Measurements from ENCODE around the gene PNLIPRP2. TPM values are rescaled to one million over a fixed set of nuclear protein-coding genes. Genes with fewer than 3 reads are reported as not detected.

The PNLIPRP2 gene
- polyA plus RNA-seq, 2 of the 4 experiments (the other 2 are of a cell fraction) = 0.09 TPM; not detected in 1

DNA sequence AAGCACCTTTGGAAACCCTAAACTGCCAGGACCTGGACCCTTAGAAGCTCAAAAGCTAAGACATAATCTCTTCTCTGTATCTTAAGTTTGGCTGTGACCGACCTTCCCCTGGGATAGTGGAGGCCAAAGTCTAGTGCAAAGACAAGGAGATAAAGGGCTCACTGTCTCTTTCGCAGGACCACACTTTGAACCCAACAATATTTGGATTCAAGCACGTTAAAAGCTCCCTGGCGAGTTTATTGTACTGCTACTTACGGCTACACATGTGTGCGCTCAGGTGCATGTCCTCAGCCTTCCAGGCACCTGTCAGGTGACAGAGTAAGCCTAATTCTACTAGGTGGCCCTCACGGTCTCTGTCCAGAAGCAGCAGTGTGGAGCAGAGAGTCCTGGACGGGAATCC is 55.9 kb downstream of the PNLIPRP2 start:
- Histone ChIP-seq H3K4me2 (no peak overlapping the region), H3K4me1 (peaks cover 2% of the 10 kb centered on the region), H3K4me3 (no peak overlapping the region), H3K9me3 (no peaks in the 10 kb centered on the region), H3K27ac (no peak overlapping the region)
- POLR2A ChIA-PET = no interaction called here
- no peak for DNase-seq (ENCODE audit: low read depth in 1 of 2, low spot score in 1 of 2)
- WGBS (ENCODE audit: missing lambda C conversion rate) = 90% methylated on average over 8 of the region's 8 CpGs
- no peak for ATAC-seq
- no peak for TF ChIP-seq MAZ (IDR thresholded peaks at IDR 0.05; ENCODE audit: borderline replicate concordance, low read depth, low read length)
- TF ChIP-seq, protein P1, sequence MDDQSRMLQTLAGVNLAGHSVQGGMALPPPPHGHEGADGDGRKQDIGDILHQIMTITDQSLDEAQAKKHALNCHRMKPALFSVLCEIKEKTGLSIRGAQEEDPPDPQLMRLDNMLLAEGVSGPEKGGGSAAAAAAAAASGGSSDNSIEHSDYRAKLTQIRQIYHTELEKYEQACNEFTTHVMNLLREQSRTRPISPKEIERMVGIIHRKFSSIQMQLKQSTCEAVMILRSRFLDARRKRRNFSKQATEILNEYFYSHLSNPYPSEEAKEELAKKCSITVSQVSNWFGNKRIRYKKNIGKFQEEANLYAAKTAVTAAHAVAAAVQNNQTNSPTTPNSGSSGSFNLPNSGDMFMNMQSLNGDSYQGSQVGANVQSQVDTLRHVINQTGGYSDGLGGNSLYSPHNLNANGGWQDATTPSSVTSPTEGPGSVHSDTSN (IDR thresholded peaks at IDR 0.05) = no peak
- TF ChIP-seq HDAC2 (IDR thresholded peaks at IDR 0.05) = no peak
- TF ChIP-seq FOXS1 (CRISPR knock-in tag; IDR thresholded peaks at IDR 0.05) = no peak
- TF ChIP-seq JUN (IDR thresholded peaks at IDR 0.05) = no peak
- no peak for TF ChIP-seq MAFK (IDR thresholded peaks at IDR 0.05; ENCODE audit: partially characterized antibody)
- TF ChIP-seq CEBPB (IDR thresholded peaks at IDR 0.05) = no peak
- CTCF ChIA-PET = interaction anchor here (1.0 to 15.8 kb wide), 4 partner anchors 10 to 113 kb away, joined by 3 to 277 read pairs (median 5); no protein-coding TSS in a partner anchor
- no peak for FAIRE-seq

DNA sequence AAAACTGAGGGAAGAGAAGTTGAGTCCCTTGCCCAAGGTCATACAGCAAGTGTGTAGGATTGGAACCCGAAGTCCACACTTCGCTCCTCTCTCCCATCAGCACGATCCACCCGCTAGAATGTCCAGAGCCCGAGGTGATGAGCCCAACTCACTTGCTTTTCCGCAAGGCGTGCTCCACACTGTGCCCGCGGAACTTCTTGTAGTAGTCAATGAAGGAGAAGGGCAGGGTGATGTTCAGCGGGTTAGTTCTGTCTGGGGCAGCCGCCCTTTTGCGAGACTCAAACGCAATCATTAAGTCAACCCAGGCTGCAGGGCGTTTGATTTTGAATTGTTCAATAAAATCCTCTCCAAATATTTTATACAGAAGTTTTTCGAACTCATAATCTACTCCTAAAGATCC is 58.6 kb downstream of the PNLIPRP2 start:
- no peak for ATAC-seq
- CTCF ChIA-PET = interaction anchor here (0.5 to 15.8 kb wide), 2 partner anchors 110 to 1989 kb away, joined by 3 to 277 read pairs; no protein-coding TSS in a partner anchor
- WGBS (ENCODE audit: missing lambda C conversion rate) = 93% methylated on average over 15 of the region's 15 CpGs
- TF ChIP-seq ATOH8 (CRISPR knock-in tag; IDR thresholded peaks at IDR 0.05; ENCODE audit: low read depth) (no peak), HOXB13 (CRISPR knock-in tag; IDR thresholded peaks at IDR 0.05; ENCODE audit: low read depth) (no peak), ZNF302 (CRISPR knock-in tag; IDR thresholded peaks at IDR 0.05) (no peak), POLR2AphosphoS2 (conservative IDR thresholded peaks at IDR 0.05; ENCODE audit: low read length) (no peak), CHD4 (IDR thresholded peaks at IDR 0.05; ENCODE audit: borderline replicate concordance) (no peak), HOXB5 (CRISPR knock-in tag; IDR thresholded peaks at IDR 0.05) (no peak), HEYL (CRISPR knock-in tag; IDR thresholded peaks at IDR 0.05) (no peak), POLR2A (IDR thresholded peaks at IDR 0.05; ENCODE audit: low read length) (no peak), MAFK (IDR thresholded peaks at IDR 0.05; ENCODE audit: partially characterized antibody) (no peak), EHMT2 (IDR thresholded peaks at IDR 0.05; ENCODE audit: low read depth) (no peak)
- TF ChIP-seq, protein P2, sequence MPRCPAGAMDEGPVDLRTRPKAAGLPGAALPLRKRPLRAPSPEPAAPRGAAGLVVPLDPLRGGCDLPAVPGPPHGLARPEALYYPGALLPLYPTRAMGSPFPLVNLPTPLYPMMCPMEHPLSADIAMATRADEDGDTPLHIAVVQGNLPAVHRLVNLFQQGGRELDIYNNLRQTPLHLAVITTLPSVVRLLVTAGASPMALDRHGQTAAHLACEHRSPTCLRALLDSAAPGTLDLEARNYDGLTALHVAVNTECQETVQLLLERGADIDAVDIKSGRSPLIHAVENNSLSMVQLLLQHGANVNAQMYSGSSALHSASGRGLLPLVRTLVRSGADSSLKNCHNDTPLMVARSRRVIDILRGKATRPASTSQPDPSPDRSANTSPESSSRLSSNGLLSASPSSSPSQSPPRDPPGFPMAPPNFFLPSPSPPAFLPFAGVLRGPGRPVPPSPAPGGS (IDR thresholded peaks at IDR 0.05) = no peak
- no peaks in the 10 kb centered on the region for H3K4me1 ChIP-seq
- POLR2A ChIA-PET = no interaction called here
- no peaks in the 10 kb centered on the region for H3K9me3 ChIP-seq
- no peak for DNase-seq (ENCODE audit: low read depth in 1 of 2, low spot score in 1 of 2)
- FAIRE-seq = no peak
- H3K4me3 ChIP-seq = no peak overlapping the region
- H3K27ac ChIP-seq = no peak overlapping the region
- H3K4me2 ChIP-seq = no peak overlapping the region

DNA sequence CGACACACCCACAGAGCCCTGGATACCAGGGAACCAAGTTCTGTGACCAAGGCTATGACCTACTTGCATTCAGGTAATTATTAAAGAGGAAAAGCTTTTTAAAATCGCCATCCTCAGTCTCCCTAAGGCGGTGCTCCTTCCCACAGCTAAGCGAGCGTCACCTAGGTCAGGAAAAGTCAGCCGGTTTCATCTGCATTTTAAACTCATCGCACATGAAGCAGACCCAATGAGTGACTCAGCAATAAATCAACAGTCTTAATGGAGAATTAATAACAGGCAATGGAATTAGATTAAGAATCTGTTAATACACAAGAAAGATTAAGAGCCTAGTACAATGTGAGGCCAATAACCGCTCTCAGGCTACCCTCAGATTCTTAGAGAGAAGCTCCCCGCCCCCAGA is 62.4 kb downstream of the PNLIPRP2 start:
- FAIRE-seq = no peak
- Histone ChIP-seq H3K4me1 (no peaks in the 10 kb centered on the region), H3K27ac (no peak overlapping the region), H3K4me3 (no peak overlapping the region), H3K9me3 (no peaks in the 10 kb centered on the region), H3K4me2 (no peak overlapping the region)
- TF ChIP-seq MAFK (IDR thresholded peaks at IDR 0.05; ENCODE audit: partially characterized antibody) = peak; percentile 79
- no peak for TF ChIP-seq TP53 (CRISPR knock-in tag; IDR thresholded peaks at IDR 0.05)
- peak; percentile 85 for TF ChIP-seq NFE2L2 (conservative IDR thresholded peaks at IDR 0.05; ENCODE audit: low read length)
- no peak for TF ChIP-seq FOSL2 (IDR thresholded peaks at IDR 0.05)
- TF ChIP-seq FOSL2 (CRISPR knock-in tag; IDR thresholded peaks at IDR 0.05) = no peak
- ChIA-PET POLR2A (interaction anchor here (1.7 kb wide), 1 partner anchor 106 kb away, joined by 3 read pairs; no protein-coding TSS in a partner anchor), CTCF (interaction anchor here (0.9 to 15.8 kb wide), 24 partner anchors 9 to 534 kb away, joined by 3 to 277 read pairs (median 6); no protein-coding TSS in a partner anchor)
- ATAC-seq = no peak
- 86% methylated on average over 9 of the region's 9 CpGs for WGBS (ENCODE audit: missing lambda C conversion rate)
- no peak for DNase-seq (ENCODE audit: low read depth in 1 of 2, low spot score in 1 of 2)

Data from A549 (cell line).